NCI-H146 treated with DMSO at 0.1 percent for 48 hours (cell line): Measurements from ENCODE around the gene BAHCC1.

ENCODE experiments used
- DNase-seq: peaks from one replicate; lab custom pipeline; 2025; ENCODE audit not compliant: unreplicated experiment; lab: John Stamatoyannopoulos, UW

BAHCC1 gene

DNA sequence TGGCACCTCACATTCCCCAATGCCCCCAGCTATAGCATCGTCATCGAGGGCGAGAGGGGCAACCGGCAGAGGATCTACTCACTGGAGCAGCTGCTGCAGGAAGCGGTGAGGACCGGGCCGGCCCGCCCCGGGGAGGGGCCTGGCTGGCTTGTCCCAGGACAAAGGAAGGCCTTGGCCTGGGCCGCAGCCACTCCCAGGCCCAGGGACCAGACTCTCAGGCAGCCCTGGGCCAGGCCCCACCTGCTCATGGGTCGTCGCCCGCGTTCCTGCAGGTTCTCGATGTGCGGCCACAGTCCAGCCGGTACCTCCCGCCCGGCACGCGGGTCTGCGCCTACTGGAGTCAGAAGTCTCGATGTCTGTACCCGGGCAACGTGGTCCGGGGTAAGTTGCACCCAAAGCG is 64.0 kb downstream of the BAHCC1 start:
- DNase-seq = no peak

DNA sequence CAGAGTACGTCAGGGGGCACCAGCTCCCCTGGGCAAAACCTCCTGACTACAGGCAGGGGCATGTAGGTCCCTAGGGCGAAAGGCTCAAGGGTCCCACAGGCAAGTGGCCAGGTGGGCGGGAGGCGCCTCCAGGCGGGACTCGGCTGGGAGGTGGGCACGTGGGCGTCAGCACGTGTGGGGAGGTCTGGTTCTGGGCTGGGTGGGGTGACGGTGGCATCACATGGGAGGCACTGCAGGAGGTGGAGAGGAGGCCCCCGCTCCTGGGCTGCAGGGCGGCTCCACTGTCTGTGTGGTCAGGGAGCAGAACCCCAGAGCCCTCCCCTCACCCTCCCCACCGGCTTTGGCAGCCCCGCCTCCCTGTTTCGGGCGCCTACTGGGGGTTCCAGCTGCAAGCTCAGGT is 64.6 kb downstream of the BAHCC1 start:
- DNase-seq = no peak

DNA sequence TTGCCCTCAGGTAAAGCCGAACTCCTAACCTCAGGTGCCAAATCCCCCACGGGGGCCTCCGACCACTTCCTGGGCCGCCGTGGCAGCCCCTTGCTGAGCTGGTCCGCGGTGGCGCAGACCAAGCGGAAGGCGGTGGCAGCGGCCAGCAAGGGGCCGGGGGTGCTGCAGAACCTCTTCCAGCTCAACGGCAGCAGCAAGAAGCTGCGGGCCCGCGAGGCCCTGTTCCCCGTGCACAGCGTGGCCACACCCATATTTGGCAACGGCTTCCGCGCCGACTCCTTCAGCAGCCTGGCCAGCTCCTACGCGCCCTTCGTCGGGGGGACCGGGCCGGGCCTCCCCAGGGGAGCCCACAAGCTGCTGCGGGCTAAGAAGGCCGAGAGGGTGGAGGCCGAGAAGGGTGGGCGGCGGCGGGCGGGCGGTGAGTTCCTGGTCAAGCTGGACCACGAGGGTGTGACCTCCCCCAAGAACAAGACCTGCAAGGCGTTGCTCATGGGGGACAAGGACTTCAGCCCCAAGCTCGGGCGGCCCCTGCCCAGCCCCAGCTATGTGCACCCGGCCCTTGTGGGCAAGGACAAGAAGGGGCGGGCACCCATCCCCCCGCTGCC is 65.7 kb downstream of the BAHCC1 start:
- DNase-seq = no peak

DNA sequence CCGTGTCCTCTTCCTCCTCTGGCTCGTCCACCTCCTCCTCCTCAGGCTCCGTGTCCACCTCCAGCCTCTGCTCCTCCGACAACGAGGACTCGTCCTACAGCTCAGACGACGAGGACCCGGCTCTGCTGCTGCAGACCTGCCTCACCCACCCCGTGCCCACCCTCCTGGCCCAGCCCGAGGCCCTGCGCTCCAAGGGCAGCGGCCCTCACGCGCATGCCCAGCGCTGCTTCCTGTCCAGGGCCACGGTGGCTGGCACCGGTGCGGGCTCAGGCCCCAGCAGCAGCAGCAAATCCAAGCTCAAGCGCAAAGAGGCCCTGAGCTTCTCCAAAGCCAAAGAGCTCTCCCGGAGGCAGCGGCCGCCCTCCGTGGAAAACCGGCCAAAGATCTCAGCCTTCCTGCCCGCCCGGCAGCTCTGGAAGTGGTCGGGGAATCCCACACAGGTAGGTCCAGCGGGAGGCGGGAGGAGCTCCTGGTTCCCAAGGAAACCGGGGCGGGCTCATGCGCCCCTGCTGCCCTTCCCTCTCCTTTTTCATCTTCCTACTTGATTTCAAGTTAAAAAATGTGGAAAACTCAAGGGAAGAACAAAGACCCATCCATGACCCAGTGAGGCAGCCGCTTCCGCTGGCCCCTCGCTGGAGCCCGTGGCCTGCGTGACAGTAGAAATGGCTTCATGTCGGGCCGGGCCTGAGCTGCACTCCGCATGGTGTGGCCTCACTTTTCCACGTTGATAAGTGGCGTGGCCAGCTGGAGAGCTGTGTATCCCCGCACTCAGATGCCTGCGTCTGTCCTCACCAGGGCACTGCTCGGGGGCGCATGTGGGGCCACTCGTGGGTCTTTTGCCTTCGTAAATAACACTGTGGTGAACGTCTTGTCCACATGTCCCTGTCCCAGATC is 66.6 kb downstream of the BAHCC1 start:
- DNase-seq = no peak

DNA sequence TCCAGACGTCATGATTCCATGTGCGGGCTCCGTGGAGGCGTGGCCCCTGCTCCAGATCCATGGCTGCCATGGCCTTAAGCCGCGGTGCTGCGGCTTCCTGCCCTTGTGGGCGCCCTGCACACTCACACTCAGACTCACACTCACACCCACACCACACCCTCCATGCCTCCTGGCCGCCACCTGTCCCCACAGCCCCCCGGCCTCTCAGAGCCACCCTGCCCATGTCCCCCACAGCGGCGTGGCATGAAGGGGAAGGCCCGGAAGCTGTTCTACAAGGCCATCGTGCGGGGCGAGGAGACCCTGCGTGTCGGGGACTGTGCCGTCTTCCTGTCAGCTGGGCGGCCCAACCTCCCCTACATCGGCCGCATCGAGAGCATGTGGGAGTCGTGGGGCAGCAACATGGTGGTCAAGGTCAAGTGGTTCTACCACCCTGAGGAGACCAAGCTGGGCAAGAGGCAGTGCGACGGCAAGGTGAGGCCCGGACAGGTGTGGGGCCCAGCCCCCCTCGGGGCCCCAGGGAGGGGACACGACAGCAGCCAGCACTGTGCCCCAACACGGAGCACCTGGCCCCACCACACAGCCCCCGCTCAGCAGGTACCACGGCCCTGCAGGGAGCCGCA is 67.4 kb downstream of the BAHCC1 start:
- no peak for DNase-seq

DNA sequence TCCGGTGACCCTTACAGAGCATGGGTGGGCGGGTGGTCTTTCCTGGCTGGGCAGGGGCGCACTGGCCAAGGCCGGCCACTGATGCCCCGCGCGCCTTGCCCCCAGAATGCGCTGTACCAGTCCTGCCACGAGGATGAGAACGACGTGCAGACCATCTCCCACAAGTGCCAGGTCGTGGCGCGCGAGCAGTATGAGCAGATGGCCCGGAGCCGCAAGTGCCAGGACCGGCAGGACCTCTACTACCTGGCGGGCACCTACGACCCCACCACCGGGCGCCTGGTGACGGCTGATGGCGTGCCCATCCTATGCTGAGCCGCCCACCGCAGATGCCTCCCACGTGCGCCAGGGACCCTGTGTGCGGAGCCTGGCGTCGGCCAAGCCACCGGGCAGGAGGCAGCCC is 68.2 kb downstream of the BAHCC1 start:
- no peak for DNase-seq

DNA sequence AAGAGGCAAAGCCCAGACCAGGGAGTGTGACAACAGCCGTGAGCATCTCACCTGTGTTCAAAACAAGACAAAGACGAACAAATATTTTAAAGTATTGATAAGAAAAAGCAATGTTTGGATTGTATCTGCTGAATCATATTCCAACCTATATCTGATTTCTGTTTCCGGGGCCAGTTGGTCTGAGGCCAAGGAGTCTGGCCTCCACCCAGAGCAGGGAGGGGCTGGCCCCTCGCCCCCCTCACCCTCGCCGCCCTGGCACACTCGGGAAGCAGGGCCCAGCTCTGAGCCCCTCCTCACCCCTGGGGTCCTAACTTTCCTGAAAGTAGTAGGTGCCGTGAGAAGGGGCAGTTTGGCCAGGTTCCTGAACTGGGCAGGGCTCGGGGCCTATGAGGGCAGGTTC is 69.3 kb downstream of the BAHCC1 start:
- DNase-seq = no peak

DNA sequence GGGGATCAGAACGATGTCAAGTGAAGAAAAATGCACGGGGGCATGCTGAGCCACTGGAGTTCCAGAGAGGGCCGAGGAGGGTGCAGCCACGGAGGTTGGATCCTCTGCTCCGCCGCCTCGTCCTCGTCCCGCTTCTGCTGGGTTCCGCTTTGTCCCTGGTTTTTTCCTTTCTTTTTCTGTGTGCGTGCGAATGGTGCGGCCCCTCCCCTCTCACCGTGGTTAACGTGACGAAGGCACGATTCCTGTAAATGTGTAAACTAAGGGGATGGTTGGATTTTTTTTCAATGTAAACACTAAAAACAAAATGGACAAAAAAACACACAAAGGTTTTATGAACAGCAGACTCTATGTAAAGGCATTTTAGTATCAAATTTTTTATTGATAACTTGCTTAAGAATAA is 70.7 kb downstream of the BAHCC1 start:
- DNase-seq = no peak

DNA sequence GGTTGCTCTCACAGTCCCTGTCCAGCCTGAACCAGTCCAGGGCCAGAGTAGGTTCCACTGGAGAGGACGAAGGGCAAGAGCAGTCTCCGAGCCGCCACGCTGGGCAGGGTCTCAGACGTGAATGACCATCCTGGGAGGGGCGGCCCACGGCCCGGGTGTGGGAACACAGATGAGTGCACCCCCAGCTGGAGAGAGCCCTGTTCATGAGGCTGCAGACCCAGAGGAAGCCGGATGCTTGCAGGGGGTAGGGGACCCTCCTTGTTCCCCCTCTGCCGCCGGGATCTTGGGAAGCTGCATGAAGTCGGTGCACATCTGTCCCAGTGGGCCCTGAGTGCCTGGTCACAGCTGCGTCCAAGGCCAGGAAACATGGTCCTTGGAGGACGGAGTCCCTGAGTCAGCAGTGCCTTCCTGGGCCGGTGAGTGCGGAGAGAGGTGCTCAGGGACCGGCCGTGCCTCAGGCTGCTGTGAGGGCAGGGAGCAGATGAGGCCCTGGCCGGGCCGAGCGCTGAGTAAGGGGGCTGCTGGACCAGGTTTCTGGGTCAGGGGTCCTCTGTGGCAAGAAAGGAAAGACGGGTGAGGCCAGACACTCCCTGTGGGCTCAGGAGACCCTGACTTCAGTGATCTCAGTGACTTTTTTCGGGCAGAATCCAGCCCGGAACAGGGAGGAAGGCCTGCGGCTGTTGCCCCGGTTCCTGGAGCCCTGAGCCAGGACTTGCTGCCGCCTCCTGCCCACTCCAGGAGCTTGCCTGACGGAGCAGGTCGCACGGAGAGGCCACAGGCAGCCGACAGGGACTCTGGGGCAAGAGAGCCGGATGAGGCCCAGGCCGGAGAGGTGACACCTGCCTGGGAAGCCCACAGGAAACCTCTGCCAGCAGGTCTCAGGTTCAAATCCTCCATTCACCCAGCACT is 71.6 kb downstream of the BAHCC1 start:
- DNase-seq = no peak

DNA sequence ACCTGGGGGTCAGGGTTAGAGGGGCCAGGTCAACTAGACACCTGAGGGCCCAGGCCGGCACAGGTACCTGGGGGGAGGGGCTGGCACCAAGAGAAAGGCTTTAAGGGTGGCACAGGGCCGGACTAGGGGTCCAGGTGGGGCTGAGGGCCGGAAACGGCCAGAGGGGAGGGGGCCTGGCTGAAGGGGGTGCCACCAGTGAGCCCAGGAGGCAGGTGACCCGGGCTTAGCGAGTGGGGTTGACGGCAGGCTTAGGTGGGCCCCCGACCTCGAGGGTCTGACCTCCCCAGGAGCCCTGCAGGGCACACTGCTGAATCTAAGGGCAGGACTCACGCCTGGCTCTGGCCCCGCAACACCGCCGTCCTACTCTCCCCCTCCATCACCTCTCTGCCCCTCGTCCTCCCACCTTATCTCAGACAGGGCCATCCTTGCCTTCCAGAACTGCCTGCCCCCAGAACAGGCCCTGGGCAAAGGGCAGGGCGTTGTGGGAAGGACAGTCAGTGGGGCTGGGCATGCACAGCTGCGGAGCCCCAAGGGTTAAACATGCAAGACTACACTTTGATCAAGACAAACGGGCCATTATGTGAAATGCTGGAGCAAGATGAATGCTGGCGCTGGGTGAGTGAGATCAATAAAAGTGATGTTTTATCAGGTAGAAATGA is 73.0 kb downstream of the BAHCC1 start:
- no peak for DNase-seq

DNA sequence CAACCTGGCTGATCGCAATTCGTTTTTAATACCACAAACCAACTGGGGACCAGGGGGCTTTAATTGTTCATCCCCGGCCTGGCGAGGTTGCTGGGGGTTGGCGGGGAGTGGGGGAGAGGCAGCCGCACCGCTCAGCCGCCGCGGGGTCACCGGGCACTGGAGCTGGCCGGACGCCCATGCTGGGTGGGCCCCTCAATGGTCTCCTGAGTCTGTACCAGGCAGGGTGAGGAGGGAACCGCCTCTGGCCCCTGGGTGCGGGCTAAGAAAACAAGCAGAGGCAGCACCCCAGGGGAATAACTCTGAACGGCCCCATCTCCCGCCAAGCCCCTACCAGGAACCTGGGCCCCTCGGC is 73.5 kb downstream of the BAHCC1 start:
- DNase-seq = no peak

DNA sequence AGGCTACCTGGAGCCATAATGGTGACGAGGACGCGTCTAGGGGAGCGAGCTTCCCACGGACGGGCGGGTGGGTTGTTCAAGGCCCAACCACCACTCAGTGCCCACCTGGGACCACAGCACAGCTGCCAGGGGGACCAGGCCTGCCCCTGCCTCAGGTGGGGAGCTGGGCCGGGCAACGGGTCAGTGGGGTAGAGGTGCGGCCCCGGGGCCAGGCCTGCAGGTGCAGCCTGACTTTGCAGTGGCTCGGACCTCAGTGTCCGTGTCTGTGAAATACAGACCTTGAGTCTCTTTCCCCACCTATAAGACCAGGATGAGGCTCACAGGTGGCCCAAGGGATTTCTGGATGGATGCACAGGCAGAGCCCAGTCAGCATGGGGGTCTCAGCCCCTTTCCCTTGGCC is 74.0 kb downstream of the BAHCC1 start:
- DNase-seq = no peak

DNA sequence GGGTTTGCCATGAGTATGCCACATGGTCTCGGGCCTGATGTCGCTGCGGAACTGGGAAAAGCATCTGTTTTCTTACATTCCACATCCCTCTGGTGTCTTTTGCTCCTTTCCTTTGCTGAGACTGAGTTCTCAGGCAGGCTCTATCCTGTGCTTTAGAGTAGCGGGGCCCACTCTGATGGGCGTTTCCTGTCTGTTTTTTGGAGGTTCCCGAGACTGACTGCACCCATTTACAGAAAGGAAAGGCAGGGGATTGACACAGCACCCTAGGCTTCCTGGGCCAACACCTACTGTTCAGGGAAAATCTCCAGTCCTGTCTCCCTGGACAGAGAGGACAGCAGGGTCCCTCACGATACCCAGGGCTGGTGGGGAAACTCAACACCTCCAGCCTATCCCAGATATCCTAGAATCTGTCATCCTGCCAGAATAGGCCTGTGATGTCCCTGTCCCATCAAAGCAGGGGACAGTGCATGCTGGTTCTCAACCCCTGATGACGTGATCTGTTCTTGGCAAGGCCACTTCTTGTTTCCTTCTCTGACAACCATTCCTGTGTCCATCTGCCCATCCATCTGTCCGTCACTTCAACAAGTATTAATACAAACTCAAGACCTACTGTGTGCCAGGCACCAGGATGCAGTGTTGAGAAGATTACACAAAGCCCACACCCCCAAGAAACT is 75.2 kb downstream of the BAHCC1 start:
- DNase-seq = no peak

DNA sequence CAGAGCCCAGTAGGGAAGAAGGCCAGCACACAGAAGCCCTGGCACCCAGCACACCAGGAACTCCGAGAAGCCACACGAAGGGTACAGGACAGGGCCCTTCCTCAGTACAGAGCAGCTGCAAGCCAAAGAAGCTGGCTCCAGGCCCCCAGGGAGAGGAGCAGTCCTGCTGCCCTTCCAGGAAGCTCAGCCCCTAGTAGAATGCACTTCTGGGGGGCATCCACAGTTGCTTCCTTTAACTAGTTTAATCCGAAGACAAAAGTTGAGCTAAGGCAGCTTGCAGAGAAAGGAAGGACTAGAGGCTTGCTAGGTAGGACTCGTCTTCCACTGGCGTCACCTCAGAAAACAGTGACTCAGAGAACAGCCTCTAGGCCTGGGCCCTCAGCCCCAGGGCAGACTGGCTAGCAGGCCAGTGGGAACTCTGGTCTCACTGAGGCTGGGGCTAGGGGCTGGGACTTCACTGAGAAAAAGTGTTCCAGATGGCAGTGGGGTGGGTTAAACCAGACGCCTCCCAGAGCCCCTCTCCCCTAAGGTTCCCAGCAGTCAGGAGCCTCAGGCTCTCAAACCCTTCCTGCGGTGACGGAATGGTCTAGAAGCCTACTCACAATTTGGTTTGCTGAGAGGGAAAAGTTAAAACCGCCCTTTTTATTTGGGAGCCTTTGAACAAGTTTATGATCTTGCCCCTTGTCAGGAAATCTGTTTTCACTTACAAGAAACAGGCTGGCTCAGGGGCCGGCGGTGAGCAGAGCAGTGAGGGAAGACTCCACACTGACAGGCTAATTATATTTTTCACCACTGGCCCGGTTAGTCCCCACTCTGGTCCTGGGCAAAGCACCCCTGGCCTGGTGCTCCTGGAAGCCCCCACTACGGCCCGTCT is 75.9 kb downstream of the BAHCC1 start:
- DNase-seq = no peak

DNA sequence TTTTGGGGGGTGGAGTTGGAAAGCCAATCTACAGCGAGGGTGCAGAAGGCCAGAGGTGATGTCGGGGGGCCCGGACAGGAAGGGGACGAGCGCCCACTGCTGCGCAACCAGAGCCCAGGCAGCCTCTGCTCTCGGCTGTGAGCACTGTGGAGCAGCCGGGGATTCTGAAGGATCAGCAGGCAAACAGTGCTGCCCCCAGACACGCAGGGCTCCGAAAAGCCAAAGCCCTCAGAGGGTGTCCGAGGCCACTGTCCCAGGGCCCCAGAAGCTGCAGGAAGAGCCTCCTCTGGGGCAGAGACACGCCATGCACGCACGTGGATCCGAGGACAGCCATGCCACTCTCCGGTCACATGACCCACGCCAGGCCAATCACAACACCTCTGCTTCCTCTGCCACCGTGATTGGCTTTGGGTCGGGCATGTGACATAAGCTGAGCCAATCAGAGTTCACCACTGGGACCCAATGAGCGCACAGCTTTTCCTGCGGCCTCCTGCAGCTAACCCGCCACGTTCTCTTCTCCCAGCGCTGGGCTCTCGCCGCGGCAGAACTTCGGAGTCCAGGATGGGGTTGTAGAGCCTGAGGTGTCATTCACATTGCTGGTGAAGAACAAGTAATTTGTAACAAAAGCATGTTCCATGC is 76.7 kb downstream of the BAHCC1 start:
- DNase-seq = no peak

DNA sequence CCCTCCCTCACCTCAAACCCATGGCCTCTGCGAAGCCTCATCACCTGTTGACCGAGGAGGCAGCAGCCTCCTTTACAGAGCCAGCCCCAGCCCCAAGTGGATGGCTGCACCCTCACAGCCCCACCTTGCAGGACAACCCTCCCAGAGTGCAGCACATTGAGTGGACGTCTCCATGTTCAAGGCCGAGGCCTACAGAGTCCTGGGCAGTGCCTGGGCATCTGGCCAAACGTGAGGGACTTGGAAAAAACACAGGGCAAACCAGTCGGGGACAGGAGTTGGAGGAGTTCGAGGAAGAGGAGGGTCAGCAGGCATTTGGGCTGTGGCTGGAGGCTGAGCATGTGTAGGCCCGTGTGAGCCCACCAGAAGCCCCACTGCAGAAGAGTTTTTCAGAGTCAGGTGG is 77.8 kb downstream of the BAHCC1 start:
- DNase-seq = no peak

DNA sequence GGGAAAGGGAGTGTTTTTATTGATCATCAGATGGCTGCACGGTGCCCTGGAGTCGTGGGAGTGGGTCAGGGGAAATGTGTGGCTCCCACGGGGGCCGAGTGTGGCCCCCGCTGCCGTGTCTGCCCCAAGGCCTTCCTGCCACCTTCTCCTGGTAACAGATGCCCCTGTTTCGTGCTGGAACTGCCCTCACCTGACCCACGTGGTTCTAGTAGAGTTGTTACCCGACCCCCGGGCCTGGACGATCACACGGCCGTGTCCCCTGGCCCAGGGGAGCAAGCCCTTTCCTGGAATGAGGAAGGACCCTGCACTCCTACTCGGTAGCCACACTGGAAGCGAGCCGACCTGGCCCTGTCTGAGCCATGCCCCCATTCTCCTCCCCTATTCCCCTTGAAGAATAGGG is 79.7 kb downstream of the BAHCC1 start:
- DNase-seq = no peak

DNA sequence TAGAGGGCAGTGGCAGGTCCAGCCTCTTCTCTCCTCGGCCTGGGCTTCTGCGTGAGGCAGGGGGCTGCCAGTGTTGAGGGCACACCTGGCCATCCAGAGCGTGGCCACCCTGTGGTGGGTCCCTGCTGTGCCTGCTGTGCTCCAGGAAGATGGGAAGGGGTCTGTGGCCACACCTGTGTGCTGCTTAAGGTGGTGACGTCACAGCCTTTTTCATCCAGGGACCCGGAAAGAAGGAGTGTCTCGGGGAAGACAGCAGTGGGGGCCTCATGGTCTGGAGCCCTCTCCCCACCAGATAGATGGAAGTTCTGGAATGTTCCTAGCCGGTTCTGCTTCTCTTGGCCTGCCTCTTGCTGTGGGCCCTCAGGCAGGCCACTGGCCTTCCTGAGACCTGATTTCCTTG is 80.8 kb downstream of the BAHCC1 start:
- DNase-seq = no peak

DNA sequence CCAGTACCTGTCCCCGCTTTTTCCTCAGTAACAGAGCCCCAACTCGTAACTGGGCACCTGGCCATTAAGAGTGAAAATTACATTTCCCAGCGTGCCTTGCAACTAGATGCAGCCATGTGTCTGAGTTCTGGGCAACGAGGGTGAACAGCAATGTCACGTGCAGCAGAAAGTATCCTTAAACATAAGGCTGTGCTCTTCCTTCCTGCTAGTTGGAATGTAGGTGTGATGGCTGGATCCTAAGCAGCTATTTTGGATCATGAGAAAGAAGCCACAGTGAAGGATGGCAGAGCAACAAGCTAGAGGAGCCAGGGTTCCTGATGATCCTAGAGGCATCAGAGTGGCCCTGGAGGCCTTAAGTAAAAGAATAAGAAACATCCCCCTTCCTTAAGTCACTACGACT is 81.4 kb downstream of the BAHCC1 start:
- DNase-seq = no peak
